Measurements from ENCODE around the gene NAALADL2.

DNA sequence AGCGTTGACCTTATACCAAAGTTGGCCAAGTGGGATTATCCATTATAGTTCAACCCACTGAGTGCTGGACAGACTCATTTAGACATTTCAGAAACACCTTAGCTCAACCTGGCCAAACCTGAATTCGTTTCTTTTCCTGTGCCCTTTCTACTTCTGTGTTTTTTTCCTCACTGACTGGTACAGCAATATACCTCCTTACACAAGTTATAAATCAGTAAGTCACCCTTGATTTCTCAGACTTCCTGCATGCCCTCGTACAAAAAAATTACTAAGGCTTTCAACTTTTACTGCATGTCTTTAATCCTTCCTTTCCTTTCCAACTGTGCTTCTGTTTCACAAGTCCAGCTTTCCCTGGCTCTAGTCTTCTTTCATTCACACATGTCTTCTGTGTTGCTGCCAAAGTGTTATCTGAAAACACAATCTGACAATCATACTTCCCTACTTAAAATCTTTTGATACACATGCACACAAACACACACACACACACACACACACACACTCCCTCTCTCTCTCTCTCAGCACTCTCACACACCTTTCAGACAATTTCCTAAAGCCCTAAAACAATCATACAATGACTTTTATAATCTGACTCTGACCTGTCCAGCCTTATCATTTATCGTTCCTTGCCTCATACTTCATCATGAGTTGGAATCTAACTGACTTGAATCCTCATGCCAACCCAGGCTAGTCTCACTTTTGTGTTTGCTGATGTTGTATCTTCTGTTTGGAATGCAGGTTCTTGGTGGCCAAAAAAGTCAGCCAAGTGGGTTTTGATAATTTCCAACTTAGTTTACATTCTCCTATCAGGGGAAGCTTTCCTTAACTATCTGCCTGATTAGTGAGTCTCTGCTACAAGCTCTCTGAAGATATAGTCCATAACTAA, 436.4 kb downstream of the NAALADL2 start:
- TF ChIP-seq, protein P1, sequence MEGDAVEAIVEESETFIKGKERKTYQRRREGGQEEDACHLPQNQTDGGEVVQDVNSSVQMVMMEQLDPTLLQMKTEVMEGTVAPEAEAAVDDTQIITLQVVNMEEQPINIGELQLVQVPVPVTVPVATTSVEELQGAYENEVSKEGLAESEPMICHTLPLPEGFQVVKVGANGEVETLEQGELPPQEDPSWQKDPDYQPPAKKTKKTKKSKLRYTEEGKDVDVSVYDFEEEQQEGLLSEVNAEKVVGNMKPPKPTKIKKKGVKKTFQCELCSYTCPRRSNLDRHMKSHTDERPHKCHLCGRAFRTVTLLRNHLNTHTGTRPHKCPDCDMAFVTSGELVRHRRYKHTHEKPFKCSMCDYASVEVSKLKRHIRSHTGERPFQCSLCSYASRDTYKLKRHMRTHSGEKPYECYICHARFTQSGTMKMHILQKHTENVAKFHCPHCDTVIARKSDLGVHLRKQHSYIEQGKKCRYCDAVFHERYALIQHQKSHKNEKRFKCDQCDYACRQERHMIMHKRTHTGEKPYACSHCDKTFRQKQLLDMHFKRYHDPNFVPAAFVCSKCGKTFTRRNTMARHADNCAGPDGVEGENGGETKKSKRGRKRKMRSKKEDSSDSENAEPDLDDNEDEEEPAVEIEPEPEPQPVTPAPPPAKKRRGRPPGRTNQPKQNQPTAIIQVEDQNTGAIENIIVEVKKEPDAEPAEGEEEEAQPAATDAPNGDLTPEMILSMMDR (IDR thresholded peaks at IDR 0.05): no peak
- no peak for TF ChIP-seq POLR2A (IDR thresholded peaks at IDR 0.05)
